HUDEP-2 (cell line): ENCODE data around the gene FAM170A.

ENCODE experiments used
- DNase-seq, 76 experiments: peaks; one replicate each; lab custom pipeline; 2025; ENCODE audit not compliant: unreplicated experiment in 76 of 76; lab: John Stamatoyannopoulos, UW

Gene FAM170A

GRCh38 chr5:119629339-119629738, at the start of gene FAM170A:
TSS of gene FAM170A (plus strand) at chr5:119629558. CDS start at chr5:119629769, 211 bp downstream.
- no peak for DNase-seq

- DNase-seq, result no peak
Observed at GRCh38 chr5:119582987-119583386, 46.4 kb upstream of the FAM170A start.

- no peak for DNase-seq
Observed at GRCh38 chr5:119583684-119584083, 45.7 kb upstream of the FAM170A start.

GRCh38 chr5:119596046-119596445, 33.3 kb upstream of the FAM170A start:
- no peak for DNase-seq

GRCh38 chr5:119597728-119598298, 31.5 kb upstream of the FAM170A start:
- no peak for DNase-seq

GRCh38 chr5:119613937-119614336, 15.4 kb upstream of the FAM170A start:
- DNase-seq, result no peak

GRCh38 chr5:119614838-119615237, 14.5 kb upstream of the FAM170A start:
- no peak for DNase-seq

- DNase-seq, result no peak
Observed at GRCh38 chr5:119626086-119626485, 3.3 kb upstream of the FAM170A start.

GRCh38 chr5:119630752-119631440, 1.5 kb downstream of the FAM170A start:
- DNase-seq, result no peak

GRCh38 chr5:119631660-119632059, 2.3 kb downstream of the FAM170A start:
- no peak for DNase-seq

GRCh38 chr5:119651486-119651885, 22.1 kb downstream of the FAM170A start:
- DNase-seq, result no peak

- DNase-seq, result no peak
Observed at GRCh38 chr5:119655061-119655460, 25.7 kb downstream of the FAM170A start.

GRCh38 chr5:119656023-119656422, 26.7 kb downstream of the FAM170A start:
- no peak for DNase-seq

GRCh38 chr5:119666542-119666941, 37.2 kb downstream of the FAM170A start:
- no peak for DNase-seq

- no peak for DNase-seq
Observed at GRCh38 chr5:119678351-119679028, 49.1 kb downstream of the FAM170A start.

GRCh38 chr5:119680080-119680479, 50.7 kb downstream of the FAM170A start:
- DNase-seq, result no peak

- no peak for DNase-seq
Observed at GRCh38 chr5:119681734-119682133, 52.4 kb downstream of the FAM170A start.

GRCh38 chr5:119682372-119682771, 53.0 kb downstream of the FAM170A start:
- no peak for DNase-seq
